Activated CD8-positive, alpha-beta memory T cell treated with anti-CD3 and anti-CD28 coated beads, Interleukin-2, amount 50 U/mL, for 48 hours (primary cell): ENCODE measurements around the gene UBB.

ENCODE experiments used
- DNase-seq: peaks from one replicate; pipeline ENCODE4 v3.0.0-alpha.2; 2020

Gene UBB

DNA sequence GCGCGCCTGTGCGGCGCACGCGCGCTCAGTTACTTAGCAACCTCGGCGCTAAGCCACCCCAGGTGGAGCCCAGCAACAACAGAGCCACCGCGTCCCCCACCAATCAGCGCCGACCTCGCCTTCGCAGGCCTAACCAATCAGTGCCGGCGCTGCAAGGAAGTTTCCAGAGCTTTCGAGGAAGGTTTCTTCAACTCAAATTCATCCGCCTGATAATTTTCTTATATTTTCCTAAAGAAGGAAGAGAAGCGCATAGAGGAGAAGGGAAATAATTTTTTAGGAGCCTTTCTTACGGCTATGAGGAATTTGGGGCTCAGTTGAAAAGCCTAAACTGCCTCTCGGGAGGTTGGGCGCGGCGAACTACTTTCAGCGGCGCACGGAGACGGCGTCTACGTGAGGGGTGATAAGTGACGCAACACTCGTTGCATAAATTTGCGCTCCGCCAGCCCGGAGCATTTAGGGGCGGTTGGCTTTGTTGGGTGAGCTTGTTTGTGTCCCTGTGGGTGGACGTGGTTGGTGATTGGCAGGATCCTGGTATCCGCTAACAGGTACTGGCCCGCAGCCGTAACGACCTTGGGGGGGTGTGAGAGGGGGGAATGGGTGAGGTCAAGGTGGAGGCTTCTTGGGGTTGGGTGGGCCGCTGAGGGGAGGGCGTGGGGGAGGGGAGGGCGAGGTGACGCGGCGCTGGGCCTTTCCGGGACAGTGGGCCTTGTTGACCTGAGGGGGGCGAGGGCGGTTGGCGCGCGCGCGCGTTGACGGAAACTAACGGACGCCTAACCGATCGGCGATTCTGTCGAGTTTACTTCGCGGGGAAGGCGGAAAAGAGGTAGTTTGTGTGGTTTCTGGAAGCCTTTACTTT is at the start of gene UBB:
TSS of gene UBB (plus strand) at position 452 of the 856 bp plus-strand sequence. CDS start 817 bp downstream, outside the sequence.
- peak; percentile 94 for DNase-seq

DNA sequence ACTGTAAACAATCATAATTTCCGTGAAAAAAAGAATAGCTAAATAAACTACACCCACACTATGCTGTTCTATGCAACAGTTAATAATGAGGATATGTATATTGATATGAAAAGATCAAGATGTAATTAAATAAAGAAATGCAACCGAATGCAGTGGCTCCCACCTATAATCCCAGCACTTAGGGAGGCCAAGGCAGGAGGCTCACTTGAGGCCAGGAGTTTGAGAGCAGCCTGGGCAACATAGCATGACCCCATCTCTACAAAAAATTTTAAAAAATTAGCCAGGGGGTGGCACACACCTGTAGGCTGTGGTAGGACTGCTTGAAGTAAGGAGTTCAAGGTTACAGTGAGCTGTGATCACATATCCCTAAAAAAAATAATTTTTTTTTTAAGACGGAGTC is 42.5 kb upstream of the UBB start:
- DNase-seq, result no peak

DNA sequence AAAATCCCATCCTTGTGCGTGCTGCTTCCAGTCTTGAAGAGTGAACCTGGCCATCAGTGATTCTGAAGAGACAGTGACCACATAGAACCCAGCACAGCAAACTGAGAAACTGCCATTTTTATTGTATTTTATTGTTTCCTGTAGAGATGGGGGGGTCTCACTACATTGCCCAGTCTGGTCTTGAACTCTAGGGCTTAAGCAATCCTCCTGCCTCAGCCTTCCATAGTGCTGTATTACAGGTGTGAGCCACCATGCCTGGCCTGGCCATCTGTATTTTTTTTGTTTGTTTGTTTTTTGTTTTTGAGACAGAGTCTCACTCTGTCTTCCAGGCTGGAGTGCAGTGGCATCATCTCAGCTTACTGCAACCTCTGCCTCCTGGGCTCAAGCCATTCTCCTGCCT is 41.5 kb upstream of the UBB start:
- no peak for DNase-seq

DNA sequence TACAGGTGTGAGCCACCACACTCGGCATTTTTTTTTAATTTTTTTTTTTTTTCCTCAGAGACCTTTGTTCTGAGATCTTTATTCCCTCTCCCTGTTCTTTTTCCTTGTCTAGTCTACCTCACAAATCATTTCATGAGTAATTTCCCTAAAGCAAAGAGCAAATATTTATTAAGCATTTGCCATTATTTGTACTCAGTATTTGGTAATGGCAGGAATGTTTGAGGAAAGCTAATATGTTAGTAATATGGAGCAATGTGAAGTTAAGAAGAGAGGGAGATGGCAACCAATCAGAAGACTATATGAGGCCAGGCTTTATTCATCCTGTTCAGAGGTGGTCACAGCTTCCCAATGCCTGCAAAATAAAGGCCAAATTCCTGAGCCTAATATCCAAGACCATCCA is 40.9 kb upstream of the UBB start:
- DNase-seq, result no peak

DNA sequence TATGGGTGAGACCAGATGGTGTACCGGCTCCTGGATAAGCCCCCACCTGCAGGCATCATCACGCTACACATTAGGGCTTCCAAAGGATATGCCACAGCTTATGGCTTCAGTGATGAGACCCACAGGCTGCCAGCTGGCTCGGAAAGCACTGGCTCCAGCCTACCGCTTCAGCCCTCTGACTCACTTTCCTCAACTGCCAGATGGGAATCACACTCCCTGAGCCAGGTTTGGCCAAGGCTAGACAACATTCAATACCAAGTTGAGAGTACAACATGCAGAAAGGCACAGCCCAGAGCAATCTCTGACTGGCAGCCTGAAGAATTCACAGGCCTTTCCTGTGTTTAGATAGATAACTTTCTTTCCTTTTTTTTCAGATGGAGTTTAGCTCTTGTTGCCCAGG is 37.9 kb upstream of the UBB start:
- no peak for DNase-seq

DNA sequence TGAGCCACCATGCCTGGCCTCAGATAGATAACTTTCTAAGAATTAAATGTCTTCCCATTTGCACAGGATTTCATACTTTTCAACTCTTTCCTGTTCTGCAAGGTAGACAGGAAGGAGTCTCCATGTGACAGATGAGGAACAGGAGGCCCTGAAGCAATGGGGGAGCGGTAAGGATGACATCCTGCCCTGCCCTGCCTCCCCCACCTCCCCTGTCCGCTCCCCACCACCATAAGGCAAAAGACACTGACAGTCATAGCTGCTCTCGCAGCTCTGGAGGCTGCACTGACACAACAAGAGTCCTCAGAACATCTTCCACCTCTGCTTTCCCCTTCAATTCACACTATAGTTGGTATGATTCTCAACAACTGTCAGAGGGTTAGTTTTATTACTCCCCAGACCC is 37.3 kb upstream of the UBB start:
- no peak for DNase-seq

DNA sequence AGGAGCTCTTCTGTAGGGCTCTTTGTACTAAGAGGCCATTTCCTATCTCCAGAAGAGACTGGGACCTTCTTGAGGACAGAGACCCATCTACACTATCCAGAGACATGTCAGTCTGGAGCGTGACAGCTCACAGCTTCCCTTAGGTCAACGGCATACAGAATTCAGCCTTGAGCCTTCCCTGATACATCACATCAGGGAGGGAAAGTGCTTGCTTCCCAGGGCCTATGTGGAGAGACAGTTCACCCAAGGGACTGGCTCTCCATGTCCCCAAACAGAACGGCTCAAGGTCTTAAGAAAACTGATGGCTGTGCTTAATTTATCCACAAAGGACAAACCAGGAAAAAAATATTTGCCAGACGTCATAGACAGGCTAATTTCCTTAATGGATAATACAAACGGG is 35.3 kb upstream of the UBB start:
- no peak for DNase-seq

DNA sequence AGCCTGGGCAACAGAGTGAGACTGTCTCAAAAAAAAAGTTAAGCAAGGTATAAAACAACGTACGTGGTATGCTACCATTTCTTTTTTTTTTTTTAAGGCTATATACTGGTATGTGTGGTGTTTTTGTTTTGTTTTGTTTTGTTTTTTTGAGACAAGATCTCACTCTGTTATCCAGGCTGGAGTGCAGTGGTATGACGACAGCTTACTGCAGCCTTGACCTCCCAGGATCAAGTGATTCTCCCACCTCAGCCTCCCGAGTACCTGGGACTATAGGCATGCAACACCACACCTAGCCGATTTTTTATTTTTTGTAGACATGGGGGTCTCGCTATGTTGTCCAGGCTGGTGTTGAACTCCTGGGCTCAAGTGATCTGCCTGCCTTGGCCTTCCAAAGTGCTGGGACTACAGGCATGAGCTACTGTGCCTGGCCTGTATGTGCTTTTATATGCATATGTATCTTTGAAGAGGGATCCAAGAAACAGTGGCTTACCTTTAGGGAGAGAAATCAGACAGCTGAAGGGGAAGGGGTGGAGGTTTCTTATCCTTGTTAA is 34.1 kb upstream of the UBB start:
- DNase-seq, result no peak

DNA sequence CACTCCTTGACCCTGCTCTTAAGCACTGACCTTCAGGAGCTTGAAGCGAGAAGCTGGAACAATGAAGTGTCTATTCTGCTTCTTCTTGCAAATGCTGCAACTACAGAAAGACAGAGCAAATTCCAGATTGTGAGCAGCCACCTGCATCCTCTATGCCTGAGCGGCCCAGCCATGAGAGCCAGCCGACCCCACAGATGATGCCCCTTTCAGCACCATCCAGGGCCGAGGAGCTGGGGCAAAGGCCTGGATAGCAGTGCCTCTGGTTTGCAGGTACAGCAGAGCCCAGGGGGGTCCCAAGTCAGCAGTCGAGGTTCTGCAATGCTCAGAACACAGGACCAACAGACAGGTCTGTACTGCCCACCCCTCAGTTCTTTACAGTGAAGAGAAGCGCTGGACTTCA is 32.3 kb upstream of the UBB start:
- no peak for DNase-seq

DNA sequence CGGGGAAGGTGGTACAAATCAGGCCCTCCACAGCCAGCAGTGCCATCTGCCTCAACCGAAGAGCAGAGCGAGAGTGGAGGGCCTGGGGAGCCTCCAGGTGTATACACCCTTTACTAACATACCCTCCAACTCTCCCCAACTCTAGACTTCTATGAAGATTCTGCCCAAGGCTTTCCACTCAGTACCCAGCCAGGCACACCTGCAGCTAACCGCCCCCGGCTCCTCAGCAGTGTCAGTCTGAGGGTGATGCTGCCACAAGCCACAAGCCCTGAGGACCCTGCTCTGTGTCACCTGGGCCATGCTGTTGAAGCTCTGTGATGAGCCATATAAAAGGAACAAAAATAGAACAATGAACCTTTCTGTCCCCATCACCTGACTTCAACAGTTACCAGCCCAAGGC is 31.5 kb upstream of the UBB start:
- DNase-seq, result no peak

DNA sequence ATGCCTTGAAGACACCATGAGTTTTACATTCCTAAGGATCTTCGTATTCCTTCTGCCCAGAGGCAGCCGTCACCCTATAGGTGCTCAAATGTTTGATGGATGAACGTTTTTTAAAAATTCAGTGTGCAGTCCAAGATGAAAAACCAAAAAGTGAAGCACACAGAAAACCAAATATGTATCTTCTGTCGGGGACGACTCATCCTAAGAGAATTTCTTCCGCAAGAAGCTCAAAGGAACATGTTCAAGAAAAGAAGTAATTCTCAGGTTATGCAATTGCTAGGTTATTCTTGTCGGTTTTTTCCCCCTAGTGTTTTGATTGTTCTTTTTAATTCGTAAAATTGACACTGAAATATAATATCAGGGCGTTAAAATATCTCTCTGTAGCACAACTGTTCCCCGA is 29.1 kb upstream of the UBB start:
- no peak for DNase-seq

DNA sequence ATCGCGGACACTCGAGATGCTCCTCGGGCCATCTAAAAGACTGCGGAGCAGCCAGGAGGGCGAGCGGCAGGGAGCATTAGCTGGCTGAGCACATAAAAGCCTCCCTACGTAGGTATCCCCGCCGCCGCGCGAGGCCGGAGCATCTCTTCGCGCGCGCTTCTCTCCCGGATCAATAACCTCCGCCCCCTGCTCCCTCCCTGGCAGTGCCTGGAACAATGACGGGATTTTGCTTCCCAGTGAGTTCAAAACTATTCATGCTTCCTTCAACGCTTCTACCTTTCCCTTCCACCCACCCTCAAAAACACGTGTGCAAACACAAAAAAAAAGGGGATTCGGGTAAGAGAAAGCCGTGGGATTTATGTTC is 28.6 kb upstream of the UBB start:
- peak; percentile 75 for DNase-seq

DNA sequence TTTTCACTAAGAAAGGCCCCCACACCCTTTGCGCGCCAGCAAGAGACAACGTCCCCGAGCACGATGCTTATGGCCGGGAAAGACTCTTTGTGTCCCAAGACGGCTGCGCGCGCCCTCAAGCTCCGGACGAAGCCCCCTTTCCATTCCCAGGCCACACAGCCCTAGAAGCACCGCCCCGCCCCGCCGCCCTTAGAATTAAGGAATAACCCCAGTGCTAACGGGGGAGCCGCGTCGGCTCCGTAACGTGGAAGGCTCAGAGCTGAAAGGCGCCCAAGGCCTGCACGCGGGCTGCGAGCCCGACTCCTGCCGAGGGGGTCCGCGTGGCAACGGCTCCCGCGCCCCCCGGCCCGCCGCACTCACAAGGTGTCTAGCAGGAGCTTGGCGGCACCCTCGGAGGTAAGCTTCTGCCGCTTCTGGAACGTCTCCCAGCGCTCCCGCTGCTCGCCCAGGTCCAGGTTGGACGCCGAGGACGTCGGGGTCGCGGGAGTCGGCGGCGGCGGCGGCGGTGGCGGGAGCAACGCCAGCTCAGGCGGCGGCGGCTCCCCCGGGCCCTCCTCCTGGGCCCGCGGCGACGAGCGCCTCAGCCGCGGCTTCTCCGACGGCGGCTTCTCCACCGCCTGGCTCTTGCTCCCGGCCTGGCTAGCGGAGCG is 28.1 kb upstream of the UBB start:
- DNase-seq, result peak; percentile 78

DNA sequence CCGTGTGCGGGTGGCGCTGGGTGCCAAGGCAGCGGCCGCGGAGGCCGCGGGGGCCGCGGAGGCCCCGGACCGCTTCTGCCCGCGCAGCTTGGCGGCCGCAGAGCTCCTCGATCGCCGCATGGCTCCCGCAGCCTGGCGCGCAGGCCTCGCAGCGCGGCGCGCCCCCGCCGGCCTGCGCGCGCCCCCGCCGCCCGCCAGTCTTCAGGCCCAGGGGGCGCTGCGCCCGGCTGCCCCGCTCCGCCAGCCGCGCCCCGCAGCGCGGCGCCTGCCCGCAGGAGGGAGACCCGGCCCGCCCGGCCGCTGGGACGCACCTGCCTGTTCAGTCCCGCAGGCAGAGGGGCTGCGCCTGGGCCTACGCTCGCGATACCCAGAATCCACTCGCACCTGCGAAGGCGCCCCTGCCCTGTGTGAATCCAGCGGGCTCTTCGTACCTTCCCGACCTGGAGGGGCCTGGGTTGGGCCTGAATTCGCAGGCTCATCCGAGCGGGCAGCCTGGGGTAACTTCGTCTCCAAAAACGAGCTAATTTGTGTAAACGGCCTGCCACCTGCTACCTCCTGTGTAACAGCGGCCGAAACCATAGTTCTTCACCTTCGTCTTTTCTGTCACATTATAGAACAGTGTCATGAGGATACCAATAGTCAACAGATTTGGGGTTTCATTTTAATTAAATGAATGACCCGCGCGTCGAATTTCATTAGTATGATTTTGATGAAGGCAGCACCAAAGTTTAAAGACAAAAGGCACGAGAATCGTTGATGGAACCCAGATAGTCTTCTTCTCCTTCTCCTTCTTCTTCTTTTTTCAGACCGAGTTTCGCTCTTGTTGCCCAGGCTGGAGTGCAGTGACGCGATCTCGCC is 27.3 kb upstream of the UBB start, which contains the start of gene CENPV:
TSS of gene CENPV (minus strand) at position 153 of the 858 bp plus-strand sequence. CDS start at position 120, 33 bp downstream.
- DNase-seq, result peak; percentile 86

DNA sequence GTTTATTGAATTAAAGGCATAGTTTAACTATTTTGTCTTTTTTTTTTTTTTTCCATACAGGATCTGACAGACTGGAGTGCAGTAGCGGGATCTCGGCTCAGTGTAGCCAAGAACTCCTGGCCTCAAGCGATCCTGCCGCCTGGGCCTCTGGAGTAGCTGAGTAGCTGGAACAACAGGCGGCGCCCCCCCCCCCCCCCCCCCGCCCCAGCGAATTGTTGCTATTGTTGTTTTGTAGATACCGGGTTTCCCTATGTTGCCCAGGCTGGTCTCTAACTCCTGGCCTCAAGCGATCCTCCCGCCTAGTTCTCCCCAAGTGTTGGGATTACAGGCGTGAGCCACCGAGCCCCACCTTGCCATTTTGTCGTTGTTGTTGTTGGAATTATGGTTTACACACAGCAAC is 26.3 kb upstream of the UBB start:
- no peak for DNase-seq

DNA sequence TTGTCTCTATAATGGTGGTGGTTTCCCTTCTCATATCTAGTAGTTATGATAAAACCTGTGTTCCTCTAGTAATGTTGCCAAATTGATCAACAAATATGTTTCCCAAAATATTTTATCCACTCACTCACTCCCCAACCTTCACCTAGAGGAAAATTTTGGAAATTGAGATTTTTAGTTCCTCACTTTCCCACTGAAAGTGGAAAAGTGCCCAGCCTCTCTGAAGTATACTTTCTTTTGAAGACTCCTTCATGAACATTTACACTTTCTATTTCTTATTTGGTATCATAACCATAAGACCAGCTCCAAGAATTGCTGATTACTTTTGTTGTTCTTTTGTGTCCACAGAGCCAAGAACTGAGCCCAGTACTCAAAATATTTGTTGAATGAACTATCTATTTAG is 22.5 kb upstream of the UBB start:
- DNase-seq, result no peak

DNA sequence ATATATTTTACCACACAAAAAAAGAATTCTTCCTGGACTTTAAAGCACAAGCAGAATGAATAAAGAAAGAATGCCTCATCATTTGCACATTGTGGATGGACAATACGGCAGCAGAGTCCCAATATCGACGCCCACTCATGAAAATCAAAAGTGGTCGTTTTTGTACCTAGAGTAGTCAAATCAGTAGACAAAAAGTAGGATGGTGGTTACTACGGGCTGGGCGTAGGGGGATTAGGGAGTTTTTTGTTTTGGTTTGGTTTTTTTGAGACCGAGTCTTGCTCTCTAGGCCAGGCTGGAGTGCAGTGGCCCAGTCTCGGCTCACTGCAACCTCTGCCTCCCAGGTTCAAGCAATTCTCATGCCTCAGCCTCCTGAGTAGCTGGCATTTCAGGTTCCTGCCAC is 19.0 kb upstream of the UBB start:
- DNase-seq, result no peak

DNA sequence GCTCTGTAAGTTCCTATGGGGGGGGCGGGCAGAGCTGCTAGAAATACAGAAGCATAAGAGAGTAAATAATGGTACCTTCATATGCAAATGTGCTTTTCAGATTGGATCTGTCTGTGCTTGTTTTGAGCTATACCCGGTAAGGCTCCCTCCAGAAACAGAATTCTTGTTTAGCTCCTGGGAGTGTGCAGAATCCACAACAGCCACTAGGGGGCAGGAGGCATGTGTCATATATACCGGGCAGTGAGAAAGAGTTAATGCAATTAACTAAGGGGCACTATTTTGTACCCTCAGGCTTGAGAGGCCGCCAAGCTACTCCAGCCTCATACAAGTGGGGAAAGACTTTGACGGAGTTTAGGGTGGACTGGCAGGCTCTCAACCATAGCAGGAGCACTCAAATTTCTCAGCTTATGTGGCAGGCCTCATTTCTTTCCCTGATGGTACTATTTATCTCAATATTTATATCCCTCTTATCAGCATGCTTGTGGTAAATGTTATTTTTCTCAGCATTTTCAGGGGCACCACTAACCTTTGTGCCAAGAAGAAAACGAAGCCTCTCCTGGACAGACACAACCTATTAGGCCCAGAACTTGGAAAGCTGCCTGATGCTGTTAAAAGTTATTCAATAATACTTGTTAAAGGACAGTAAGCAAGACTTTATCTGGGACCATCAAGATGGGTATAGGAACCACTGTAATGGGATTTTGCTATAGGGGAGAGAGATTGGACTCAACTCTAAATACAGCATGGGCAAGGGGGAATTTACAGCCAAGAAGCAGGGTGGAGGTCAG is 16.9 kb upstream of the UBB start:
- peak; percentile 86 for DNase-seq

DNA sequence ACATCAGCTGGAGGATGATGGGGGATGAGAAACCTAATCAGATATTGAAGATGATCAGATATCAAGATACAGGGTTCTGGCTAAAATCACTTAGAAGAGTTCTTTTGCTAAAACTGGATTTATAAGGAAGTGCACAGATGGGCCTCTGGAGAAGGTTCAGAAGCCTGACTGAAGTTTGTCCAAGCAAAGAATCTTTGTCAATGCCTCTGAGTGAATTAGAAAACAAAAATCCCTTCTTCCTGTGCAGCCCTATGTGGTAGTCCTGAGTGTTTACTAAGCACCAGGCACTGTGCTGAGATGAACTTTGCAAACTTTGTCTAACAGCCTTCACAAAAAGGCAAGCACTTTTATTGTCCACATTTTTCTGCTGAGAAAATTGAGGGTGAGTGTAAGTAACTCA is 16.3 kb upstream of the UBB start:
- no peak for DNase-seq

DNA sequence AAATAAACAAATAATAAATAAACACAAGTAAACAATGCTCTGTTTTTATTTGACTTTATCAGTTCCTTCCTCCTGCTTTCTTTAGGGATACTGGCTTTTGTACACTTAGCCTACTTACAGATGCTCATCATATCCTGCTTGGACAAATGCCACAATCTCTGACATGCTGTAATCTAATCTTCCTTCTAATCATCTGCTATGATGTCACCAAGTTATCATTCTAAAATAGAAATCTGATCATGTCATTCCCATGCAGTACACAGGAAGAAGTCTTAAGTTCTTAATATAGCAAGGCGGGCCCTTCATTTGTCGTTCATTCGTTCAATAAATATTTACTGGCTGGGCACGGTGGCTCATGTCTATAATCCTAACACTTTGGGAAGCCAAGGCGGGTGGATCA is 9.1 kb upstream of the UBB start:
- no peak for DNase-seq

DNA sequence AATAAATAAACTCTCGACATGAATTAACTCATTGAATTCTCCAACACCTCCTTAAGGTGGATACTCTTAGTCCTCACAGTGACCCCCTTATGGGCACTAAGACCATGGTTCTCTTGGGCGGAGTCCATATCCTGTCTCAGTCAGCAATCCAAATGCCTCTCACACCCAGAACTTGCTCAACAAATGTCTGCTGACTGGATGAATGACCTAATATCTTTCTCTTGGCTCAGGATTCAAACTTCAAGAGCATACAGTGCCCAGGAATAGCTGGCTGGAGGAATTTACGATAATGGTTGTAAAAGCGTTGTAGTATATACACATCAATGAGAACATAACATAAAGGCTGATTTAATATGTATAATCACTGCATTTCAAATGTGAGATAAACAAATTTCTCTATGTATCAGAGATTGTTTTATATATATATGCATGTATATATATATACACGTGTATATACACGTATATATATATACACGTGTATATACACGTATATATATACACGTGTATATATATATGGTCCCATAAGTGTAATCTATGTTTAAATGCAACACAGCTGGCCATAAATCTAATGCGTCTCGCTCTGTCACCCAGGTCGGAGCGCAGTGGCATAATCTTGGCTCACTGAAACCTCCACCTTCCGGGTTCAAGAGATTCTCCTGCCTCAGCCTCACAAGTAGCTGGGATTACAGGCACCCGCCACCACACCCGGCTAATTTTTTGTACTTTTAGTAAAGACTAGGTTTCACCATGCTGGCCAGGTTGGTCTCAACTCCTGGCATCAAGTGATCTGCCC is 6.5 kb upstream of the UBB start:
- no peak for DNase-seq

DNA sequence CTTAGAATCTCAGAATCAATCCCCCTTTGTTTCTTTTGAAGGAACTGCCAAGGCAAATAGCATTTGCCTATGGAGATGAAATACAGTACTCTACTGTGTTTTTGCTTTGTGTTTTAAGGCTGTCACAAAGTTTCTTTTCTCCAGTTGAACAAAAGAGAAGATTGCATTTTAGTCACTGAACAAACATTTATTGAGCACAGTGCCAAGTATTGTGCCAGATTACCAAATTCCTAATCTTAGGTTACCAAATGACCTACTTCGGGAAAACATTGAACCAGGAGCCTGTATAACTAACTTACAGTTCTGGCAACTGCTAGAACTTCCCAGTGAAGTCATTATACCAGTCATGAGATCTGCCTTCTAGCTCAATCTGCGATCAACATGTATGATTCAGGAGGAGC is 3.0 kb upstream of the UBB start:
- DNase-seq, result no peak
